CD14-positive monocyte (primary cell): ENCODE measurements around the gene LENG1. TPM values are rescaled to one million over a fixed set of nuclear protein-coding genes. Genes with fewer than 3 reads are reported as not detected.

Experiments
- DNase-seq, 3 donors: peaks; one replicate each; pipeline ENCODE4 v3.0.0-alpha.2; 2011 to 2022
- H2AFZ ChIP-seq: 2 replicates; pipeline ENCODE4 v1.6.0; 2012; ENCODE audit warnings: mild to moderate bottlenecking, low read depth, low read length, inconsistent platforms; ENCODE audit not compliant: insufficient read depth, poor library complexity, severe bottlenecking
- H3K27ac ChIP-seq, 2 donors: 1 replicate in 1 of 2; 2 replicates in 1 of 2; pipeline ENCODE4 v1.5.1; 2012 to 2013; ENCODE audit warnings: low read length in 2 of 2, control low read depth in 1 of 2, inconsistent platforms in 1 of 2, low read depth in 1 of 2, mild to moderate bottlenecking in 1 of 2
- H3K27me3 ChIP-seq, 2 donors: one replicate each; pipeline versions ENCODE4 v1.6.0 to v1.6.1; 2011 to 2013; ENCODE audit warnings: low read length in 2 of 2; ENCODE audit not compliant: control insufficient read depth in 2 of 2, insufficient read depth in 2 of 2
- H3K36me3 ChIP-seq, 2 donors: replicated peaks in 1 of 2; 1 replicate in 1 of 2; 2 replicates in 1 of 2; pipeline versions ENCODE4 v1.5.1 to v1.6.1; 2012 to 2013; ENCODE audit warnings: low read length in 2 of 2, control low read depth in 1 of 2, inconsistent platforms in 1 of 2, mild to moderate bottlenecking in 1 of 2; ENCODE audit not compliant: insufficient read depth in 2 of 2, control insufficient read depth in 1 of 2
- H3K4me1 ChIP-seq, 2 donors: 1 replicate in 1 of 2; 2 replicates in 1 of 2; pipeline versions ENCODE4 v1.5.1 to v1.6.1; 2012 to 2013; ENCODE audit warnings: low read length in 2 of 2, control low read depth in 1 of 2, inconsistent platforms in 1 of 2, mild to moderate bottlenecking in 1 of 2, moderate library complexity in 1 of 2; ENCODE audit not compliant: insufficient read depth in 2 of 2, control insufficient read depth in 1 of 2
- H3K4me2 ChIP-seq: replicated peaks from 2 replicates; pipeline ENCODE3; 2012; ENCODE audit warnings: low read length, moderate library complexity, mild to moderate bottlenecking; ENCODE audit not compliant: poor library complexity, severe bottlenecking; ENCODE audit errors: extremely low read depth
- H3K4me3 ChIP-seq, 3 experiments: fragments of 200-600 bp in 1 of 3; sonication (generic) in 1 of 3; replicated peaks in 1 of 3; 1 replicate in 2 of 3; 2 replicates in 1 of 3; pipeline ENCODE4 v1.5.1; 2011 to 2013; ENCODE audit warnings: low read length in 3 of 3, mild to moderate bottlenecking in 3 of 3, control low read depth in 2 of 3, low read depth in 2 of 3, inconsistent platforms in 1 of 3, moderate library complexity in 1 of 3
- H3K79me2 ChIP-seq: 2 replicates; pipeline ENCODE4 v1.6.0; 2012; ENCODE audit warnings: mild to moderate bottlenecking, control low read depth, inconsistent platforms, low read length, moderate library complexity; ENCODE audit not compliant: insufficient read depth
- H3K9ac ChIP-seq: 2 replicates; pipeline ENCODE4 v1.6.0; 2017; ENCODE audit warnings: low read length, mild to moderate bottlenecking; ENCODE audit not compliant: insufficient read depth, poor library complexity, severe bottlenecking
- H3K9me3 ChIP-seq, 2 donors: replicated peaks in 1 of 2; 1 replicate in 1 of 2; 2 replicates in 1 of 2; pipeline versions ENCODE4 v1.5.1 to v1.6.1; 2012 to 2013; ENCODE audit warnings: low read length in 2 of 2, control low read depth in 1 of 2; ENCODE audit not compliant: control insufficient read depth in 1 of 2, insufficient read depth in 1 of 2
- H4K20me1 ChIP-seq: 2 replicates; pipeline ENCODE4 v1.6.0; 2012; ENCODE audit warnings: mild to moderate bottlenecking, low read length, control low read depth, moderate library complexity; ENCODE audit not compliant: insufficient read depth
- H3K27ac Mint-ChIP-seq, 7 donors: one replicate each; pipeline ENCODE4 v1.8.0; 2020; ENCODE audit warnings: mild to moderate bottlenecking in 7 of 7, mixed read lengths in 7 of 7, moderate library complexity in 6 of 7, inconsistent platforms in 2 of 7
- H3K27me3 Mint-ChIP-seq, 3 donors: one replicate each; pipeline ENCODE4 v1.8.0; 2021 to 2022; ENCODE audit warnings: low read depth in 3 of 3, mild to moderate bottlenecking in 3 of 3, mixed read lengths in 3 of 3, moderate library complexity in 3 of 3, inconsistent platforms in 1 of 3
- H3K36me3 Mint-ChIP-seq, 2 donors: one replicate each; pipeline ENCODE4 v1.8.0; 2020; ENCODE audit warnings: mixed read lengths in 2 of 2, inconsistent platforms in 1 of 2, mild to moderate bottlenecking in 1 of 2
- H3K4me1 Mint-ChIP-seq: one replicate; pipeline ENCODE4 v1.8.0; 2020; ENCODE audit warnings: mild to moderate bottlenecking, mixed read lengths
- H3K4me3 Mint-ChIP-seq, 2 donors: one replicate each; pipeline ENCODE4 v1.8.0; 2020; ENCODE audit warnings: mild to moderate bottlenecking in 2 of 2, mixed read lengths in 2 of 2, moderate library complexity in 1 of 2
- H3K9me3 Mint-ChIP-seq, 7 donors: one replicate each; pipeline ENCODE4 v1.8.0; 2020 to 2022; ENCODE audit warnings: mixed read lengths in 7 of 7, mild to moderate bottlenecking in 6 of 7, moderate library complexity in 6 of 7, inconsistent platforms in 2 of 7
- CTCF ChIP-seq: fragments of 200-600 bp; IDR thresholded peaks from one replicate; pipeline ENCODE4 v1.8.0; 2022; ENCODE audit warnings: antibody characterized with exemption, mild to moderate bottlenecking
- WGBS: methylation state at CpG from one replicate; pipeline ENCODE4 v1.1.5; 2013; ENCODE audit warnings: missing lambda C conversion rate; ENCODE audit not compliant: insufficient coverage; 5-methylcytosine and 5-hydroxymethylcytosine counted together
- intact Hi-C, 2 donors: fragments of 100-400 bp; cut with micrococcal nuclease; formaldehyde crosslinking; loops; one replicate each; pipeline versions ENCODE4 v1.15.0 to v1.15.1; 2023
- polyA plus RNA-seq, 3 donors: library from polyadenylated mRNA; depleted of rRNA in 1 of 3; unstranded in 2 of 3; stranded (reverse) in 1 of 3; fragments of 300-500 nt in 2 of 3; fragments of >200 nt in 1 of 3; fragmentation: Illumina TruSeq in 2 of 3; gene quantifications; 1 replicate in 2 of 3; 2 replicates in 1 of 3; pipeline ENCODE4 v1.2.3, GENCODE V29; 2012 to 2021

The LENG1 gene
- polyA plus RNA-seq, 3 donors, result 3.4 to 5.4 (median 4.2) TPM

DNA sequence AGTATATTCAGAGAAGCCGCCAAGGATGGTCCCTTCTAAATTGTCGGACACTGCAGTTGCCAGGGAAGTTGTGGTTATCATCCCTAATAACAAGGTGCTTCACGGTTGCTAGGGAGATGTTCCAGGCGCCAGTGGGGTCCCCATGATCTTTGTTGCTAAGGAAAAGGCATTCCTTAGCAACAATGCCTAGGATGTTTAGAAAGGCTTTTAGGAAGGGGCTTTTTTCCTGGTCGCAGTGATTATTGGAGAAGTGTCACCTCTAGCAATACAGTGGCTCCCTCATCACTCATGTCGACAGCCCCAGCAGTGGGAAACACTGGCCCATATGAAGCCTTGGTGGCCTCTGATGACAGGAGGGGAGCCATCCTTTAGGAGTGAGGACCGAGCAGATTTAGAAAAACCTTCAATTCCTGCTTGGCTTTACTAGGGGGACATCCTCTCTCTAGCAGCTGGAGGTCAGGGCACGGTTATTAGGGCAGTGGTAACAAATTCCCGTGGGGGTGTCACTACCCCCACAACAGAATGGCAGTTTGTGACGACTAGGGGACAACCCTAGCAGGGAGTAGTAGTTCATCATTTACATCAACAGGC is 19.8 kb upstream of the LENG1 start:
- peaks cover 52 to 63% of the 10 kb centered on the region in 2 donors for H3K36me3 ChIP-seq
- Mint-ChIP-seq H3K36me3 (peaks cover 54 to 87% of the 10 kb centered on the region in 2 donors), H3K4me3 (no peak overlapping the region), H3K9me3 (peaks cover 0 to 2% (median 0%) of the 10 kb centered on the region in 7 donors), H3K27ac (peak overlapping the region in 5 of 7 donors; percentile 21 to 78 (median 41)), H3K4me1 (peaks cover 2% of the 10 kb centered on the region), H3K27me3 (peaks cover 0 to 3% (median 0%) of the 10 kb centered on the region in 3 donors)
- no peak overlapping the region for H3K4me3 ChIP-seq
- no peaks in the 10 kb centered on the region for H3K9me3 ChIP-seq
- TF ChIP-seq CTCF, result no peak
- H3K79me2 ChIP-seq, result peaks cover 2% of the 10 kb centered on the region
- no peak overlapping the region for H3K4me2 ChIP-seq
- H3K27me3 ChIP-seq, result no peaks in the 10 kb centered on the region
- peak overlapping the region in 1 of 2 donors; percentile 5 for H3K27ac ChIP-seq
- intact Hi-C loops, result no loop called here
- WGBS, result 97% methylated on average over 4 of the region's 10 CpGs
- DNase-seq, result no peak
- H2AFZ ChIP-seq, result no peak overlapping the region
- no peak overlapping the region for H3K9ac ChIP-seq
- peaks cover 0 to under 1% of the 10 kb centered on the region in 2 donors for H3K4me1 ChIP-seq
- peaks cover 42% of the 10 kb centered on the region for H4K20me1 ChIP-seq

DNA sequence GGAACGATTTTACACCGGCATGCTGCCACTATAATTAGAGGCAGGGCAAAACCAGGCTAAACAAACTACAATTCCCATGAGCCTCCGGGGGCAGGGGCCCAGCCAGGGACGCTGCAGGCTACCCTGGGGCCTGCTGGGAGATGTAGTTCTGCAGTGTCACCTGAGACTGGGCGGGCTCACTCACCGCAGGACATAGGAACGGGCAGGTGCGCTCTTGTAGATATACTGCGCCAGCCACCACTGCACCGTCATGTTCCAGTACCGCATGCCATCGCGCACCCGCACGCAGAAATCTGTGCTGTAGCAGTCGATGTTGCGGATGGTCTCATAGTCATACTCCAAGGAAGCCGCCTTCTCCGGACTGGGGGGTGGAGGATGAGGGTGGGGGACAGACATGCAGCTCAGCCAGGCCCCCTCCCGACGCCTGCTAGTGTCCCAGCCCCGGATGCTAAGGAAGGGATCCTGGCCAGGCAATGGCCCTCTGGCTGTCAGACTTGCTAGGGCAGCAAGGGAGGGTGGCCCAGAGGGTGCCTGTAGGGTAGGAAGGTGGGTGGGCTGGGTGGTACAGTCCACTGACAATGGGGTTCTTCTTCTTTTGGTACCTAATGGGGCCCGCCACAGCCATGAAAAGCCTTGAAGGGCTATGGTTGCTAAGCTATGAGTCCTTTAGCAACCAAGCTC is 19.2 kb upstream of the LENG1 start:
- Mint-ChIP-seq H3K36me3 (peaks cover 47 to 82% of the 10 kb centered on the region in 2 donors), H3K27ac (peak overlapping the region in 2 of 7 donors; percentile 40 to 66), H3K4me3 (no peak overlapping the region), H3K9me3 (peaks cover 0 to 2% (median 0%) of the 10 kb centered on the region in 7 donors), H3K4me1 (peaks cover 3% of the 10 kb centered on the region), H3K27me3 (peaks cover 0 to 3% (median 0%) of the 10 kb centered on the region in 3 donors)
- Histone ChIP-seq H3K4me3 (no peak overlapping the region), H3K36me3 (peaks cover 50 to 56% of the 10 kb centered on the region in 2 donors), H3K4me1 (peaks cover 3 to 7% of the 10 kb centered on the region in 2 donors), H3K27ac (peak overlapping the region in 1 of 2 donors; percentile 5), H3K27me3 (no peaks in the 10 kb centered on the region), H3K9ac (no peak overlapping the region), H4K20me1 (peaks cover 39% of the 10 kb centered on the region), H2AFZ (no peak overlapping the region), H3K79me2 (peaks cover under 1% of the 10 kb centered on the region), H3K4me2 (no peak overlapping the region), H3K9me3 (no peaks in the 10 kb centered on the region)
- 96% methylated on average over 16 of the region's 23 CpGs for WGBS
- DNase-seq, result no peak
- intact Hi-C loops, result no loop called here
- no peak for TF ChIP-seq CTCF
